ENCODE results near the gene TSSK2.

Gene TSSK2

DNA sequence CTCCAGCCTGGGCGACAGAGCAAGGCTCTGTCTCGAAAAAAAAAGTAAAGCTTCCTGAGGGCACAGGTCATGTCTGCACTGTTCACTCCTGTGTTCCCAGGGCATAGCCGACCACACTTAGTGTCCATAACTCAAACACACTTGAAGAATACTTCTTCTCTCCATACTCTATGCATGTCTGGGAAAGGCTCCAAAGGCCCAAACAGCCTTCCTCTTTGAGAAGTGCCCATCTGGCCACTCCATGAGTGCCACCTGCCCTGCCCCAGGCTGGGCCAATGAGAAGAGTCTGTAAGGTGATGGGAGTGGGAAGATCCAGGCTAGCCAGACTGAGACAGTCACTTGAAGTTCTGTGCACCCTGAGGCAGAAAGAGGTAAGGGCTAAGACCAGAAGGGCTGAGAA, 33.6 kb upstream of the TSSK2 start:
- no peak overlapping the region for H3K27ac ChIP-seq
- no peak for TF ChIP-seq ZFX (IDR thresholded peaks at IDR 0.05; ENCODE audit: borderline replicate concordance)
- TF ChIP-seq, protein P1, sequence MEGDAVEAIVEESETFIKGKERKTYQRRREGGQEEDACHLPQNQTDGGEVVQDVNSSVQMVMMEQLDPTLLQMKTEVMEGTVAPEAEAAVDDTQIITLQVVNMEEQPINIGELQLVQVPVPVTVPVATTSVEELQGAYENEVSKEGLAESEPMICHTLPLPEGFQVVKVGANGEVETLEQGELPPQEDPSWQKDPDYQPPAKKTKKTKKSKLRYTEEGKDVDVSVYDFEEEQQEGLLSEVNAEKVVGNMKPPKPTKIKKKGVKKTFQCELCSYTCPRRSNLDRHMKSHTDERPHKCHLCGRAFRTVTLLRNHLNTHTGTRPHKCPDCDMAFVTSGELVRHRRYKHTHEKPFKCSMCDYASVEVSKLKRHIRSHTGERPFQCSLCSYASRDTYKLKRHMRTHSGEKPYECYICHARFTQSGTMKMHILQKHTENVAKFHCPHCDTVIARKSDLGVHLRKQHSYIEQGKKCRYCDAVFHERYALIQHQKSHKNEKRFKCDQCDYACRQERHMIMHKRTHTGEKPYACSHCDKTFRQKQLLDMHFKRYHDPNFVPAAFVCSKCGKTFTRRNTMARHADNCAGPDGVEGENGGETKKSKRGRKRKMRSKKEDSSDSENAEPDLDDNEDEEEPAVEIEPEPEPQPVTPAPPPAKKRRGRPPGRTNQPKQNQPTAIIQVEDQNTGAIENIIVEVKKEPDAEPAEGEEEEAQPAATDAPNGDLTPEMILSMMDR (IDR thresholded peaks at IDR 0.05): no peak

DNA sequence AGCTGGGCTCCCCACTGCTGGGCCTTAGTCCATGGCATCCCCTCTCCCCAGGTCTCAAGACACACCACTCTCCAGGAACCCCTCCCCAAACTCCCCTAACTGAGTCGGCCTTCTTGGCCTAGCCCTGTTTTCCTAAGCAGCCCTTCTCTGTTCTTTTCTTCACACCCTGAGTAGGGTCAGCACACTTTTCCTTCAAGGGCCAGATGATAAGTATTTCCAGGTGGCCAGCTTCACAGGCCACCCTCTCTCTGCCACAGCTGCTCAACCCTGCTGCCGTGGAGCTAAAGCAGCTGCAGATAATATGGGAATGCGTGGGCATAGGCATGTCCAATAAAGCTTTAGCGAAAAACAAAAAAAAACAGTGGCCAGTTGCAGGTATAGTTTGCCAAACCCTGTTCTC, 33.0 kb upstream of the TSSK2 start:
- no peak overlapping the region for H3K27ac ChIP-seq
- no peak for TF ChIP-seq ZFX (IDR thresholded peaks at IDR 0.05; ENCODE audit: borderline replicate concordance)
- TF ChIP-seq, protein P1 (IDR thresholded peaks at IDR 0.05): no peak

DNA sequence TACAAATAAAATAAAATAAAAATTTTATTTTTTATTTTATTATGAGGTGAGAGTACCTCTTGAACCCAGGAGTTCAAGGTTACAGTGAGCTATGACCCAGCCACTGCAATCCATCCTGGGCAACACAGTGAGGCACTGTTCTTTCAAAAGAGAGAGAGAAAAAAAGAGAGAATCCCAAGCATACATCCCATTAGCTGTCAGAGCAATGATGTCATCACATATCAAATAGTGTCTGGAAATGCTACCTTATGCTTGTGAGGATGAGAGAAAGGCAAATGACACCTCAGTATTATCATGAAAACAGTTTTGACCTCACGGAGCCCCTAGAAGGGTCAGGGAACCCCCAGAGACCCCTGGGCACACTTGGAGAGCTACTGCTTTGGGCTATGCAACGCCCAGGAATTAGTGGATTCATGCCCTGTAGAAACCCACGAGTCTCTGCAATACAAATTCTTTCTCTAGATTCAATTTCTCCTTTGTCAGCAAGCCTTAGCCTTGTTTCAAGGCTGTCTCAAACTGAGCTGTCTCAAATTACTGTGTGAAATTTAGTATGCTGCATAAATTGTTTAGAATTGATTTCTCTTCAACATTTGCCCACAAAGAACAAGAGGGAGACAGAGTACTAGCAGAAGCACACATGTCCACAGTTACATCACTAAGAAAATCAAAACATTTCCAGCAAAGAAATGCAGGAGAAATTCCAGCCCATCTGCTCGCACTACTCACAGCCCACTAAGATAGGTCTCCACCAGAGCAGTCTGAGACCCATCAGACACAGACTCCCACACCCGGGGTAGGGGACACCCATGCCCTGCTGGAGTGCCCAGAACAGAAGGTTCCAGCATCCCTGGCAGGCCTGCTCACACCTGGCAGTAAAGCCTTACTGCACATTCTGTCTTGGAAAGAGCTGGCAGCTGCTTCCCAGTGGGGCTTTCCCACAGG, 27.0 kb upstream of the TSSK2 start:
- no peak overlapping the region for H3K27ac ChIP-seq

DNA sequence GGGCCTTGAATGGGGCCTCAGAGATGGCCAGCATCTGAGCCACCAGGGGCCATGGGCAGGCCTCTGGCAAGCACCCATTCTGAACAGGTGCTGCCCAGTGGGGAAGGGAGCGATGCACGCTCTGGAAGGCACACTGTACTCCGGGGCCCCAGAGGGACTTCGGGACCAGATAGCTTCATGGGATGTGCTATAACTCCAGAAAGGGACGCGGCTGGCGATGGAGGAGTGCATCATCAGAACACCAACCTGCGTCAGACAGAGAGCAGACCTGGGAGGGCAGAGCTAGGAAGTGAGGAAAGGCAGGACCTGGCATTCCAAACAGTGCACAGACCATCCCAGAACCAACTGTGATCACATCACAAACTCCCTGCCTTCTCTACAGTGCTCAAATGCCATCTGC, 25.7 kb upstream of the TSSK2 start:
- H3K27ac ChIP-seq: no peak overlapping the region
- no peak for TF ChIP-seq ZFX (IDR thresholded peaks at IDR 0.05; ENCODE audit: borderline replicate concordance)
- TF ChIP-seq, protein P1 (IDR thresholded peaks at IDR 0.05): no peak

More for the DNA sequence above, 27.0 kb upstream of the TSSK2 start:
- no peak for TF ChIP-seq ZFX (IDR thresholded peaks at IDR 0.05; ENCODE audit: borderline replicate concordance)
- TF ChIP-seq, protein P1 (IDR thresholded peaks at IDR 0.05): no peak

DNA sequence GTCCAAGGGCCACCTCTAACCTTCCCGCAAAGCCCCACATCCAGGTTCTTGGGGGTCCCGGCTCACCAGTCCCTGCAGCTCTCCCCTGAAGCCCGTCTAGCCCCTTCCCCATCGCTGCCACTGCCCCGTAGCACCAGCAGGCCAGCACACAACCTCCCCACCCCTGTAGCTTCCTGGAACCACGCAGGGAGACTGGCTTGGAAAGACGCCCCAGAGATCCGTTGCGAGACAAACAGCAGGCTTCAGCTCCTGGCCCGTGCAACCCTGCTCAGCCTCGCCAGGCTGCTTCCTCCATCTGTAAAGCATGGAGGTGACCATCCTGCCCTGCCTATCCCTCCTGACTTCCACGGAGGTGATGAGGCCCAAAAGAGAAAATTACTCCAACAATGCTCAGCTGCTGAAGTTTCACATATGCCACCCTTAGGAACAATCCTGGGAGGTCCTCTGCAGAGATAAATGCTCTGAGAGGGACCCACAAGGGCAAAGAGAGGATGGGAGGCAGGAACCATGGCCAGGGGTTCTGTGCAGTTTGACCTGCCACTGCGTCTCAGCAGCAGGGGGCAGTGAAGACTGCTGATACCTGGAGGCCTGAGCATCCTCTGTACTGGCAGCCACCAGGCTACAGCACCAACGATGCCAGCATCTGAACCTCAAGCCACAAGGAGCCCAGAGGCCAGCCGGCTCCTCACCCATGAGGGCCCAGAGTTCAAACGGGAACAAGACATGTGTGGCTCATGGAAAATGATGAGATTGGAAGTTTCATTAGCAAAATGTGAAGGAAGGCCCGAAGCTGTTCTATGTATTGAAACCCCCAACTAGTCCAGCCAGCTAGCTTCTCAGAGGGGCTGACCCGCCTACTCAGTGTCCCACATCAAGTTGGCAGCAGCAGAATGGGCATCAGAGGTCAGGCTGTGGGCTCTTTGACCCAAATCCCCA, 25.0 kb upstream of the TSSK2 start:
- no peak overlapping the region for H3K27ac ChIP-seq

DNA sequence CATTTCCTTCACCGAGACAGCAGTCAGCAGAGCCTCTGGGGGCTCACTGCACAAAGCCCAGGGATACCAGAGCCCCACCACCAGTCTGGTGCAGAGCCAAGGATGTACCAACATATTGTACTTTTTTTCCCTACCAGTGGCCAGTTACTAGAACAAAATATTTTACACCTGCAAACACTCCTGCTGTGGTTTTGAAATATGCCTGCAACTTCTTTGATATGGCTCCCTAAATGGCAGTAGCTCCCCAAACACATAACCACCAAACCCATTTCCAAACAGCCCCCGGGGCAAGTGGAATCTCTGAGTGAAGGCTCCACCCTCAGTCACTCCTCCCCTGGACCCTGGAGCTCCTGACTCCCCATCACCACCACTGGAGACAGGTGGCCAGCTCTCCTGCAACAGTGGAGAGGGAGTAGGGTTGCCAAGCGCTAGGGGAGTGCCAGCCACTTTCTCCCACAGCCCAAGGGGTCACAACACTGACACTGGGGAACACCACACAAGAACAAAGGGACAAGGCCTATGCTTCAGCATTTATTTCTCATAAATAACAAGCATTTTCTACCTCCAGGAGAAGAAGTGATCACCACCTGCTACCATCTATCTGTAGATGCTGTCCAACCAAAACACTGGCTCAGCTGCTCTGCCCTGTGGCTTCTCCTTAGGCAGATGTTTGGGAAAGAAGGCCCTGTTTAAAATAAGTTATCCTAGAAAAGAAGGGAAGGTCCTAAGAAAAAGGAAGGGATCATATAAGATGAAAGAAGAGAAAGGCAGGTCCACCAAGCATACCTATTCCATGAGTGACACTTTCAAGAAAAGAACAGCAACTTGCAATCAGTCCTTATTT, 24.0 kb upstream of the TSSK2 start:
- TF ChIP-seq, protein P1 (IDR thresholded peaks at IDR 0.05): no peak
- no peak for TF ChIP-seq ZFX (IDR thresholded peaks at IDR 0.05; ENCODE audit: borderline replicate concordance)
- H3K27ac ChIP-seq: no peak overlapping the region

More for the DNA sequence above, 25.0 kb upstream of the TSSK2 start:
- TF ChIP-seq, protein P1 (IDR thresholded peaks at IDR 0.05): peak; percentile 9; the same call in 1 of the 2 replicates
- no peak for TF ChIP-seq ZFX (IDR thresholded peaks at IDR 0.05; ENCODE audit: borderline replicate concordance)

All from 22Rv1 (cell line).